ENCODE data around the gene TYK2.
A peak's percentile ranks its signal among the peaks of the same experiment; 100 is the strongest.
"Not testable (repeated sequence)": the region's sequence is repeated elsewhere in the genome, so short reads cannot be mapped to it uniquely, and the experiment has no call there.

The TYK2 gene

GRCh38 chr19:10406191-10406590 lies 25.8 kb upstream of the TYK2 start:
- no peak overlapping the region for H3K4me3 ChIP-seq (ENCODE audit: low read length)
- no peak for TF ChIP-seq CTCF (conservative IDR thresholded peaks at IDR 0.05; ENCODE audit: low read length)
- no peak for DNase-seq (ENCODE audit: low read depth)

- peak overlapping the region; percentile 99 for H3K4me3 ChIP-seq (ENCODE audit: low read length)
- DNase-seq (ENCODE audit: low read depth): no peak
- TF ChIP-seq CTCF (conservative IDR thresholded peaks at IDR 0.05; ENCODE audit: low read length): no peak
Measured at GRCh38 chr19:10404888-10405820, 24.8 kb upstream of the TYK2 start.

- DNase-seq (ENCODE audit: low read depth): peak; percentile 94
Measured at GRCh38 chr19:10403137-10404021, 23.0 kb upstream of the TYK2 start, which contains the start of gene CDC37. Gene CDC37 (minus strand): TSS chr19:10403542. CDS start chr19:10403479, 63 bp downstream.

GRCh38 chr19:10402441-10403038 lies 22.2 kb upstream of the TYK2 start:
- no peak for TF ChIP-seq CTCF (conservative IDR thresholded peaks at IDR 0.05; ENCODE audit: low read length)
- peak overlapping the region; percentile 99 for H3K4me3 ChIP-seq (ENCODE audit: low read length)
- no peak for DNase-seq (ENCODE audit: low read depth)

More at GRCh38 chr19:10403137-10404021, 23.0 kb upstream of the TYK2 start, which contains the start of gene CDC37:
- H3K4me3 ChIP-seq (ENCODE audit: low read length): peak within 1 kb of the TSS; percentile 99
- no peak for TF ChIP-seq CTCF (conservative IDR thresholded peaks at IDR 0.05; ENCODE audit: low read length)

GRCh38 chr19:10399878-10400277 lies 19.5 kb upstream of the TYK2 start:
- no peak for DNase-seq (ENCODE audit: low read depth)
- no peak for TF ChIP-seq CTCF (conservative IDR thresholded peaks at IDR 0.05; ENCODE audit: low read length)
- no peak overlapping the region for H3K4me3 ChIP-seq (ENCODE audit: low read length)

- DNase-seq (ENCODE audit: low read depth); H3K4me3 ChIP-seq (ENCODE audit: low read length): not testable (repeated sequence)
Measured at GRCh38 chr19:10399340-10399739, 19.0 kb upstream of the TYK2 start.

- H3K4me3 ChIP-seq (ENCODE audit: low read length): no peak overlapping the region
- DNase-seq (ENCODE audit: low read depth): no peak
- no peak for TF ChIP-seq CTCF (conservative IDR thresholded peaks at IDR 0.05; ENCODE audit: low read length)
Measured at GRCh38 chr19:10398819-10399218, 18.4 kb upstream of the TYK2 start.
